ENCODE measurements around the gene PANX1.

- TF ChIP-seq CTCF (optimal IDR thresholded peaks at IDR 0.05 in 1 of 3, IDR thresholded peaks at IDR 0.05 in 1 of 3, conservative IDR thresholded peaks at IDR 0.05 in 1 of 3; ENCODE audit: extremely low read depth in 1 of 3, insufficient read depth in 2 of 3, low read length in 3 of 3) (no peak), EZH2 (IDR thresholded peaks at IDR 0.05; ENCODE audit: low read length) (no peak)
Observed at GRCh38 chr11:94217705-94218104, 89.1 kb downstream of the PANX1 start.

All from keratinocyte (primary cell).